Activated T-cell treated with anti-CD3 and anti-CD28 coated beads, Interleukin-2, amount 50 U/mL, for 24 hours (primary cell): ENCODE measurements around the gene TBX21.

Experiments
- DNase-seq: peaks from one replicate; pipeline ENCODE4 v3.0.0-alpha.2; 2020
- H3K27ac Mint-ChIP-seq: 2 replicates; pipeline ENCODE4 v1.8.0; 2020; ENCODE audit warnings: mild to moderate bottlenecking, mixed read lengths
- H3K27me3 Mint-ChIP-seq: 2 replicates; pipeline ENCODE4 v1.8.0; 2020; ENCODE audit warnings: mixed read lengths
- H3K36me3 Mint-ChIP-seq: 2 replicates; pipeline ENCODE4 v1.8.0; 2020; ENCODE audit warnings: low read depth, mixed read lengths
- H3K4me1 Mint-ChIP-seq: 2 replicates; pipeline ENCODE4 v1.8.0; 2020; ENCODE audit warnings: low read depth, mixed read lengths
- H3K4me3 Mint-ChIP-seq: 2 replicates; pipeline ENCODE4 v1.8.0; 2020; ENCODE audit warnings: mild to moderate bottlenecking, moderate library complexity, mixed read lengths
- H3K9me3 Mint-ChIP-seq: 2 replicates; pipeline ENCODE4 v1.8.0; 2020; ENCODE audit warnings: mixed read lengths

The TBX21 gene

DNA sequence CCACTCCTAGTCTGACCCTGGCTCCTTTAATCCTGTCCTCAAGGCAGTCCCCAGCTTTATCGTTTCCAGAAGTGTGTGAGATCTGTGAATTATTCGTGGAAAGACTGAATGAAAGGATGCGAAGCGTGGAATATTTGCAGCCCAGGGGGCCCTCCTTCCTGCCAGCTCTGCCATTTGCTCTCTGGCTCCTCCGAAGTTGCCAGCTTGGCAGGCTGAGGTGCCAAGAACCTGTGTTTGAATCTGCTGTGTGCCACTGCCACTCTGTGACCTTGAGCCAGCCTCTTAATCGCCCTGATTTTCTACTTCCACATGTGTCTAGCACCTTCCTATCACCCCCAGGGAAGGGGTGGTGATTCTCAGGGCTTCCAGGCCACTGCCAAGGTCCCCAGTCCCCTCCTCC, 28.3 kb upstream of the TBX21 start:
- peaks cover 81% of the 10 kb centered on the region for H3K4me1 Mint-ChIP-seq
- peak overlapping the region; percentile 95 for H3K27ac Mint-ChIP-seq
- H3K36me3 Mint-ChIP-seq, result peaks cover 54% of the 10 kb centered on the region
- DNase-seq, result no peak
- H3K4me3 Mint-ChIP-seq, result peak overlapping the region; percentile 67
- no peaks in the 10 kb centered on the region for H3K9me3 Mint-ChIP-seq
- H3K27me3 Mint-ChIP-seq, result no peaks in the 10 kb centered on the region

DNA sequence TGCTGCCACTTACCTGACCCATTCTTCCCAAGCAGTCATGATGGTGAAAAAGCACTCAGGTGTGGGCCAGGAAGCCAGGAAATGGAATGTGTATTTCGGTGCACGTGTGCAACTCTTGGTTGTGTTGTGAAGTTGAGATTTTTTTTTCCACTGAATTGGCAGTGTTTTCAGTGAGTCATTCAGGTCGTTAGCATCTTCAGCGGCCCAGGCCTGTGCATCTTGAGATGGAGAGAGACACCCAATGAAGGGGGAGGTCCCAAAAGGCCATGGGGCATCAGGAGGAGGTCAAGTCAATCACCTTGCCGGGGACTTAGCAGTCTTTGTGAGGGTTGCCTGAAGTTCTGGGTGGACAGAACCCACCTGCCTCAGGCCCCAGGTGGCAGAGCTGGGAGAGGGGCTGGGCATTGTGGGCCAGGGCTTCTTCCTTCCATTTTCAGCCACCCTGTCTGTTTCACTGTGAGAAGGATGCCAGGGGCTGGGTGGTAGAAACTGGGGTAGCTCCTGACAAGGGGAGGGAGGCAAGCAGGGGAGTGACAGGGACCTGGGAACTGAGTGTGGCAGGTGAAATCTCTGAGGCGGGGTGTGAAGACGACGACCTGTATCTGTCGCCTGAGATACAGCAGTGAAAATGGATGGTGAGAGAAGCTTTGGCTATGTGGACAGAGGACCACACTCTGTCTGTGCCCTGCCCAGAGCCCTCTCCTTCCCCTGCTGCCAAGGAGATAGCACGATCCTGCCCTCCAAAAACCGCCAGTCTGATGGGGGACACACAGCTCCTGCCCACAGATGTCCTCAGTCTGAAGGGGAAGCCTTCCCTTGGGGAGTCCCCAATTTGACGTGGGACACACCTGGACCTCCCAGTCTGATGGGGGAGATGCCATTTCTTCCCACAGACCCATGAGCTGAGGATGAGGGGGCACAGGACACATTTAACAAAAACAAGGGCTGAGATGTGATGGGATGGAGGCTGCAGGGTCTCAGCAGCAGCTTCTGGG, 27.2 kb upstream of the TBX21 start:
- Mint-ChIP-seq H3K27ac (peak overlapping the region; percentile 95), H3K4me3 (peak overlapping the region; percentile 67), H3K4me1 (peaks cover 82% of the 10 kb centered on the region), H3K36me3 (peaks cover 58% of the 10 kb centered on the region), H3K27me3 (no peaks in the 10 kb centered on the region), H3K9me3 (no peaks in the 10 kb centered on the region)
- DNase-seq, result peak; percentile 78

DNA sequence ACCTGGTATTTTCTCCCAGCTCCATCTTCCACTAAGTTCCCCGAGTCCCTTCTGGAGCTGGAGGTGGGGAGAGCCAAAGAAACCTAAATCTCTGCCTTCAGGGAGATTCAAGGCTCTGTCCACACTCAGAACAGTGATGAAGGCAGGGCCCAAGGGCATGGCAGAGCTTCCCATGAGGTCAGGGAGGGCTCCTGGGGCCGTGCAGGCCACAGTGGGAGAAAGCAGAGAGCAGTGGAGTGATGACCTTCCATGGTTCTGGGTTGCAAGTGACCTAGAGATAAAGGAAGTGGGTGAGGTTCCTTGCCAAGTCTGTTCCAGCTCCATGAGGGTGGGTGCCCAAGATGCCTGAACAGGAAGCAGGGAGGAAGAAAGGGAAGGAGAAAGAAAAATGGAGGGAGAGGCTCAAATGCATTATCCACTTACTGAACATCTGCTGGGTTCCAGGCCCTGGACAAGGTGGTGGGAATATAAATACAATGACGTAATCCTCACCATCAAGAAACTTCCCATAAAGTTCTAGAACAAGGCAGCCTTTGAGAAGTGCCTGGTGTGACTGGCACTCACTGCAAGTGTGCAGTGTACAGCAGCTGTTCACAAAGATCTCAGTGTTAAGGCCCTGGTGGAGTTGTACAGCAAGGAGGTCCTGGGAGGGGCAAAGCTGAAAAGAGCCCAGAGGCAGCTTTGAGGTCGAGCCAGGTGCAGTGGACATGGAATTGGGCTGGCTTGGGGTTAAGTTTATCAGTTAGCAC, 25.8 kb upstream of the TBX21 start:
- peaks cover 53% of the 10 kb centered on the region for H3K36me3 Mint-ChIP-seq

DNA sequence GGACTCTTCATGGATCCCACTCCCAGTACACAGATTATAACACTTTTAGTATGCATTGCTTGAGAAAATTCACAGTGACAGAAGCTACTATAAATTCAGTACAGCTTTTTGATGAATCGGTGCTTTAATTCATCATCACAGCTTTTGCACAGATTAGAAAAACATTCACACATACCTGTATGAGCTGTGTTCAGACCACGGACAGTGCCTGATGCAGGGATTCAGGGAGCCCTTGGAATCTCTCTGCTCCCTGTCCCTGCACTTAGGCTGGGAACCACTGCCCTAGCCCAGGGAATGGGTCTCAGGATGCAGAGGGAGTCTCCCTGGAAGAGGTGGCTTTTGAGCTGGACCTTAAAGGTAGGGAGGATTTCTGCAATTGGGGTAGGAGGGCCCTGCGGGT, 25.2 kb upstream of the TBX21 start:
- DNase-seq, result no peak
- Mint-ChIP-seq H3K27ac (peak overlapping the region; percentile 95), H3K36me3 (peaks cover 49% of the 10 kb centered on the region), H3K4me1 (peaks cover 82% of the 10 kb centered on the region), H3K4me3 (no peak overlapping the region), H3K27me3 (no peaks in the 10 kb centered on the region), H3K9me3 (no peaks in the 10 kb centered on the region)

More for the DNA sequence above, 25.8 kb upstream of the TBX21 start:
- H3K27me3 Mint-ChIP-seq, result no peaks in the 10 kb centered on the region
- no peaks in the 10 kb centered on the region for H3K9me3 Mint-ChIP-seq
- peaks cover 82% of the 10 kb centered on the region for H3K4me1 Mint-ChIP-seq
- no peak overlapping the region for H3K4me3 Mint-ChIP-seq
- H3K27ac Mint-ChIP-seq, result peak overlapping the region; percentile 95
- no peak for DNase-seq

DNA sequence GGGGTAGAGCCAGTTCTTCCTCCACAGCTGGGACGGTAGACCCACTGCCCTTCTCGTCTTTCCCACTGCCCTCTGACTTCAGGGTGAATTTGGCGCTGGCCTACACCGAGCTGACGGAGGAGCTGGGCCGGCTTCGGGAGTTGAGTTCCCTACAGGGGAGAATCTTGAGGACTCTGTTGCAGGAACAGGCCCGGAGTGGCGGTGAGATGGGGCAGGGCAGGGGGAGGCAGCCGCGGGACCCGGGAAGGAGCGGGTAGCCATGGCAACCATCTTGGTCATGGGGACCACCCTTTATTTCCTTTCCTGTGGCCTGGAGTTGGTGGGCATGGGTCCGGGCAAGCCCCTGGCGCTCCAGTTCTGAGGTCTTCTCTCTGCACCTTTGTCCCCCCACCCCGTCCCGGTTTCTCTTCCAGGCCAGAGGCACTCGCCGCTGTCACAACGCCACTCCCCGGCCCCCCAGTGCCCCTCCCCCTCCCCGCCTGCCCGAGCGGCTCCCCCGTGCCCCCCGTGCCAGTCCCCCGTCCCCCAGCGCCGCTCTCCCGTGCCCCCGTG, 24.6 kb upstream of the TBX21 start:
- H3K4me3 Mint-ChIP-seq, result no peak overlapping the region
- H3K4me1 Mint-ChIP-seq, result peaks cover 82% of the 10 kb centered on the region
- no peaks in the 10 kb centered on the region for H3K9me3 Mint-ChIP-seq
- no peak for DNase-seq
- H3K27me3 Mint-ChIP-seq, result no peaks in the 10 kb centered on the region
- no peak overlapping the region for H3K27ac Mint-ChIP-seq
- peaks cover 49% of the 10 kb centered on the region for H3K36me3 Mint-ChIP-seq

DNA sequence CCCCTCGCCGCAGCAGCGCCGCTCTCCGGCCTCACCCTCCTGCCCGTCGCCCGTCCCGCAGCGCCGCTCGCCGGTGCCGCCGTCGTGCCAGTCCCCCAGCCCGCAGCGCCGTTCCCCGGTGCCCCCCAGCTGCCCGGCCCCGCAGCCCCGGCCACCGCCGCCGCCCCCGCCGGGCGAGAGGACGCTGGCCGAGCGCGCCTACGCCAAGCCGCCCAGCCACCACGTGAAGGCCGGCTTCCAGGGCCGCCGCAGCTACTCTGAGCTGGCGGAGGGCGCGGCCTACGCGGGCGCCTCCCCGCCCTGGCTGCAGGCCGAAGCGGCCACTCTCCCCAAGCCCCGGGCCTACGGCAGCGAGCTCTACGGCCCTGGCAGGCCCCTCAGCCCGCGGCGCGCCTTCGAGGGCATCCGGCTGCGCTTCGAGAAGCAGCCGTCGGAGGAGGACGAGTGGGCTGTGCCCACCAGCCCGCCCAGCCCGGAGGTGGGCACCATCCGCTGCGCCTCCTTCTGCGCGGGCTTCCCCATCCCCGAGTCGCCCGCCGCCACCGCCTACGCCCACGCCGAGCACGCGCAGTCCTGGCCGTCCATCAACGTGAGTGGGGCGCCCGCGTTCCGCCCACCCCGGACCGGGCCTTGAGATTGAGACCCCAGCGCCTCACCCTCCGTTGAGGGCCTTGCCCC, 24.0 kb upstream of the TBX21 start:
- H3K4me3 Mint-ChIP-seq, result no peak overlapping the region
- no peaks in the 10 kb centered on the region for H3K27me3 Mint-ChIP-seq
- no peak overlapping the region for H3K27ac Mint-ChIP-seq
- H3K4me1 Mint-ChIP-seq, result peaks cover 81% of the 10 kb centered on the region
- DNase-seq, result no peak
- H3K36me3 Mint-ChIP-seq, result peaks cover 43% of the 10 kb centered on the region
- H3K9me3 Mint-ChIP-seq, result no peaks in the 10 kb centered on the region

DNA sequence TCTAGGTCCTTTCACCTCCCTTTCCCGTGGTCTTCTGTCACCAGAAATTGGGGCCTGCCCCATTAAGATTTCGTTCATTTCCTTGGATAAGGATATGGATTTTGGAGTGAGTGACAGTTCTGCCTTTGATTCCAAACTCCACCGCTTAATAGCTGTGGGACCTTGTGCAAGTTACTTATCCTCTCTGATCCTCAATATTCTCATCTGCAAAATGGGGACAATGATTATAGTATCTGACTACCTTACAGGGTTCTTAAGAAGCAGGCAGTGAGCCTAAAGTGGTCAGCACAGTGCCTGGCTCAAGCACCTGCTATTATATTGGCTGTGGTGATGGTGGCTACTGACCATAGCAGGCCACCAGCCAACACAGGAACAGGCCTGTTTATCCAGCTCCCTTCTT, 23.4 kb upstream of the TBX21 start:
- Mint-ChIP-seq H3K36me3 (peaks cover 42% of the 10 kb centered on the region), H3K9me3 (no peaks in the 10 kb centered on the region), H3K27me3 (no peaks in the 10 kb centered on the region), H3K4me1 (peaks cover 81% of the 10 kb centered on the region), H3K27ac (peak overlapping the region; percentile 18), H3K4me3 (no peak overlapping the region)
- no peak for DNase-seq

DNA sequence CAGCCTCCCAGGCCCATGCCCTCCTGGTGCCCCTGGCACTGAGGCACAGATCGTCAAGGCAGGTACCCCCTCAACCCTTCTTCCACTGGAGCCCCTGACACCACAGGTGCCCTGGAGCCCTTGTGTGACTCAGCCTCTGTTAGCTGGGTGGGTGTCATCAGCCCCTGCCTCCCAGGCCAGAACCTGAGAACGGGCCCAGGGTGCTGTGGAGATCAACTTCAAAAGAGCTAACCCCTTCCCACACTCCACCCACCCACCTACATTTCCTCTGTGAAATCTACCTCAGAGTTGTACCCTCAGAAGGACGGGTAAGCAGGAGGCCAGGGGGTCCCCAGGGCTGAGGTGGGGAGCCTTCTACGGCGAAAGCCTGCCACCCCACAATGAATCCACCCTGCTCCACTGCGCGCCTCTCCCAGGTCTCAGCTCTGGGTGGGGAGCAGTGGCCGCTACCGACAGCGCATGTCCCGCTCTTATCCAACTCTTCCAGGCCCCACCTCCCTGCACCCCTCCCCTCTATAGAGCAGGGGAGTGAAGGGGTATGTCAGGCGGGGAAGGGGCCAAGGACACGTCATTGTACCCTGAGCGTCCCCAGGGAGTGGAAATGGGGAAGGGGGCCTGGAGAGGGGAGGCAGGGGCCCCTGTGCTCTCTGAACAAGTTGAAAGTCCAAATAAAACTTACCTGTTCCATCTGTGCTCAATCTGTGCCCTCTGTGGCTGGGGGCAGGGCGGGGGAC, 21.5 kb upstream of the TBX21 start:
- Mint-ChIP-seq H3K27me3 (no peaks in the 10 kb centered on the region), H3K4me1 (peaks cover 81% of the 10 kb centered on the region)

DNA sequence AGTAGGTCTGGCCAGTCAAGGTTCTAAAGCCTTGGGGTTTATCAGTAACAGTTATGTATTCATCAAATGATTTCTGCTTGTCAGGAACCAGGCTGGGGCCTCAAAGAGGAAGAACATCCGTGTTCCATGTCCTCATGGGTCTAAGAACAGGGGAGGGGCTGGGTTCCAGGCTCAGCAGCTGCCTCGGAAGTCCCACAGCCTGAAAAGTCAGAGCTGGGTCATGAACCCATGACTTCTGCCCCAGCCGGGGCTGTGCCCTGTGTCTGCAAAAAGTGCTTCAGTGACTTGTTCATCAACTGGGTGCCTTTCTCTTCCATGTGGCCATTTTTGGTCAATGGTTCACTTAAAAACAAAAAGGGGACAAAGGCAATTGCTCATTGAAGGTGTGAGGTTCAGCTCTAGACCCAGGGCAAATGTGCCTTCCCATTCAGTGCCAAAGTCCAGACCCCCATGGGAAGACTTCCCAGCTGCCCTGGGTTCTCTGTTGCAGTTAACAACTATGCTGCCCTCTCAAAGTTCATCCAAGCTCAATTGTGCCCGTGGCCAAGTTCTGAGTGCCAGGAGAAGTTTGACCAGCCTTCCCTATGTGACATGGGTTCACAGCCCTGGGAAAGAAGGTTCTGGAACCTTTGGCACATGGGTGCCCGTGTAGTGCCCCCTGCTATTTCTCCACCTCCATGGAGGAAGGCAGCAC, 20.6 kb upstream of the TBX21 start:
- Mint-ChIP-seq H3K27me3 (no peaks in the 10 kb centered on the region), H3K36me3 (peaks cover 30% of the 10 kb centered on the region), H3K27ac (peak overlapping the region; percentile 79), H3K9me3 (no peaks in the 10 kb centered on the region), H3K4me3 (no peak overlapping the region), H3K4me1 (peaks cover 81% of the 10 kb centered on the region)
- DNase-seq, result no peak

More for the DNA sequence above, 21.5 kb upstream of the TBX21 start:
- Mint-ChIP-seq H3K9me3 (no peaks in the 10 kb centered on the region), H3K4me3 (no peak overlapping the region), H3K27ac (peak overlapping the region; percentile 79), H3K36me3 (peaks cover 36% of the 10 kb centered on the region)
- DNase-seq, result no peak

DNA sequence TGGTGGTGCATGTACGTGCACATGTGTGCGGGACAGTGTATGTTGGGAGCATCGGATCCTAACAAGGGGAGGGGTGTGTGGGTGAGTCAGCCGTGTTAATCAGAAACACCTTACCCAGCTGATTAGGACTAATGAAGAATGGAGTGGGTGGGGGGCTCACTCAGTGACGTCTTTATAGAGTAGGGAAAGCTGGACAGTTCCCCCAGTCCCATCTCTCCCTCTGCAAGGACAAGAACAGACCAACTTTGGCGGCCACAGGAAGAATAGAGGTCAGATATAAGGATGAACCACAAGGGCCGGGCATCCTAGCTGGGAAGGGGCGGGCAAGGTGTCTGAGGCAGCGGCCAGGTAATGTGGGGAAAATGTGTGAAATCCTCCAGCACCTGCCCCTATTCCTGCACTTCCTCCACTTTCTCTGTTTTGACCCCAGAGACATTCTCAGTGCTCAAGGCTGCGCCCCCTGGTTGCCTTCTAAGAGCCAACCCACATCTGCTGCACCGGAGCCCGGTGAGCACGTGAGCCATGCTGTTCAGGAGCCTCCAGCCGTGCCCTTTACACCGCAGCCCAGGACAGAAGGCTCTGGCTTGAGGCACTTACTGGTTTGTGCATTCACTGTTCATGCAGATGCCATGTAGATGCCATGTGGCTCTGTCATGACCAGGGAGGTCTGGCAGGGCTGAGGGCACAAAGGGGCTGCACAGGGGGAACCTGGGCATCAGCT, 18.9 kb upstream of the TBX21 start:
- peaks cover 90% of the 10 kb centered on the region for H3K4me1 Mint-ChIP-seq
- no peaks in the 10 kb centered on the region for H3K27me3 Mint-ChIP-seq
- H3K27ac Mint-ChIP-seq, result peak overlapping the region; percentile 65
- no peaks in the 10 kb centered on the region for H3K9me3 Mint-ChIP-seq
- no peak for DNase-seq
- H3K36me3 Mint-ChIP-seq, result peaks cover 22% of the 10 kb centered on the region
- H3K4me3 Mint-ChIP-seq, result no peak overlapping the region

DNA sequence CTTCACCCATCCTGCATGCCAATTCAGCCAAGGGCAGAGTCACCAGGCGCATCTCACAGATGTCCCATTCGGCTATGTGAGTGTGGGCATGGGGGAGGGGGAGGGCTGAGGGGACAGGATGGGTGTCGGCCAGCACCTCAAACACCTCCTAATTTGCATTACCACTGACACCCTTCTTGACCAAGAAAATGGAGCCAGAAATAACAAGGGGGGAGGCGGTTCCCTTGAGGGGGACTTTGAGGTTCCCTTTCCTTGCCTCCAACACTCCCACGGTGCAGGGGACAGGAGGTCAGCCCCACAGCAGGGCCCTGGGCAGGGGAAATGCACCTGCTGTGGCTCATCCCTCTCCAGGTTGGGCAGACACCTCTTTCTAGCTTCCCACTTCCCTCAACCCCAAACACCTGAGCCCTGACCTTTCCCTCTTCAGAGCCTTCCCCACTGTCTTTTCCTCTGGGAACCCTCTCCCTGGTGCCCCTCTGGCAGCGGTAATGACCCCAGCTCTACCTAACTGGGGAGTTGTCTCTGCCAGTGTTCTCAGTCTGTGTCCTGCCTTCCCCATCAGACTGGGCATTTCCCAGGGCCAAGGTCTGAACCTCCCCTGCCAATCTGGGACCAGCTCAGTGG, 18.2 kb upstream of the TBX21 start:
- H3K27ac Mint-ChIP-seq, result peak overlapping the region; percentile 80
- H3K36me3 Mint-ChIP-seq, result peaks cover 16% of the 10 kb centered on the region
- no peak for DNase-seq
- no peaks in the 10 kb centered on the region for H3K27me3 Mint-ChIP-seq
- no peaks in the 10 kb centered on the region for H3K9me3 Mint-ChIP-seq
- peaks cover 94% of the 10 kb centered on the region for H3K4me1 Mint-ChIP-seq
- H3K4me3 Mint-ChIP-seq, result no peak overlapping the region

DNA sequence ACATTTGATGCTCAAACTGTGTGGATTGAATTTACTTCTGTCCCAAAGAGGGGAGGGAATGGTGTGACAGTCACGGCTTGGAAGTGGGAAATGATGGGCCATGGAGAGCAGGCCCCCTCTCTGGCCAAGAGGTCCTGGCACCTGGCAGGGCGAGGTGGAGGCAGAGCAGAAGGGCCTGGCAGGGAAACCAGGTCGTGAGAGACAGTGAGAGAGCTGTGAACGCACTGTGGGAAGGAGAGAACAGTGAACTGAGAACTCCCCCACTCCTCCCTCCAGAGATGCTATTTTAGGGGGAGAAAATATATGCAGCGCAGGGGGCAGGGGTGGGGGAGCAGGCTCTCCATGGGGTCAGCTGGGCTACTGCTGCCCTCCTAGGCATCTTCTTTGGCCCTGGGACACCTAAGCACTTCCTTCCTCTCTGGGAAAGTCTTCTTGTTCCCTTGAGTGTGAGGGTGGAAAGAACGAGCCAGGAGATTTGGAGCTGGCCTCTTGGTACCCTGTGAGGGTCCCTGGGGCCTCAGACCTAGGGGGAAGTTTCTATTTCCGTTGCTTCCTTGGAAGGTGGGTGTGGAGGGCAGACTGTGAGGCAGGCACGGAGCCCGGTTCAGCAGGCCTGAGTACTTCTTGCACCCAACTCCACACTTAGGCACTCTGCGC, 17.2 kb upstream of the TBX21 start:
- Mint-ChIP-seq H3K4me3 (peak overlapping the region; percentile 38), H3K27me3 (no peaks in the 10 kb centered on the region), H3K36me3 (peaks cover 7% of the 10 kb centered on the region), H3K9me3 (no peaks in the 10 kb centered on the region), H3K27ac (peak overlapping the region; percentile 80), H3K4me1 (peaks cover 98% of the 10 kb centered on the region)
- DNase-seq, result no peak
